ENCODE results near the gene C17orf78. TPM values are rescaled to one million over a fixed set of nuclear protein-coding genes. Genes with fewer than 3 reads are reported as not detected.

Gene C17orf78
- total and polyA plus RNA-seq, 2 of the 13 experiments (the other 11 are each of a cell fraction or from before 2014, with no cell fraction given): not detected

- no peak for TF ChIP-seq ZBTB40 (IDR thresholded peaks at IDR 0.05)
- TF ChIP-seq ZBTB40 (CRISPR knock-in tag; IDR thresholded peaks at IDR 0.05): no peak; the same call in 1 of the 2 replicates
- TF ChIP-seq BCLAF1 (IDR thresholded peaks at IDR 0.05): no peak
- no peak for TF ChIP-seq ZBTB44 (CRISPR knock-in tag; IDR thresholded peaks at IDR 0.05)
- no peak for TF ChIP-seq MED13 (CRISPR knock-in tag; IDR thresholded peaks at IDR 0.05)
- TF ChIP-seq NR0B2 (CRISPR knock-in tag; IDR thresholded peaks at IDR 0.05): no peak; the same call in 1 of the 2 replicates
- TF ChIP-seq KDM5B (CRISPR knock-in tag; IDR thresholded peaks at IDR 0.05; ENCODE audit: borderline replicate concordance): no peak
- TF ChIP-seq SSRP1 (CRISPR knock-in tag; IDR thresholded peaks at IDR 0.05): no peak
Observed at GRCh38 chr17:37358098-37358829, 17.5 kb upstream of the C17orf78 start (continued).
